ENCODE measurements around the gene AAK1.

DNA sequence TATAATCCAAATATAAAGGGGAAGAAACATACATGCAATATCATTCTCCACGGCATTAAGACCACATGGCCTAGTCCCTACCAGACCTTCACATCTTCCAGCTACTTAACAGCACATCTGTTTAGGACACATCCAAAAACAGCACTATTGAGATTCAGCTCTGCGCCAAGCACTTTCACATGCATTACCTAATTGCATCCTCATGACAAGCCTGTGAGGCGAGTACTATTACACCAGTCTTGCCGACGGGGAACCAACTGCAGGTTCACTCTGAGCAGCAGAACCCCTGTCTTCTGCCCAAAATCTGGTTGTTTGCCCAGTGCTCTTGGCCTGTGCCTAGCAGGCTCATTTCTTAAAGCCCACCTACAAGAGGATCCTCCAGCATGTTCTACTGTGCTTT lies 66.7 kb downstream of the AAK1 start:
- TF ChIP-seq, protein P1, sequence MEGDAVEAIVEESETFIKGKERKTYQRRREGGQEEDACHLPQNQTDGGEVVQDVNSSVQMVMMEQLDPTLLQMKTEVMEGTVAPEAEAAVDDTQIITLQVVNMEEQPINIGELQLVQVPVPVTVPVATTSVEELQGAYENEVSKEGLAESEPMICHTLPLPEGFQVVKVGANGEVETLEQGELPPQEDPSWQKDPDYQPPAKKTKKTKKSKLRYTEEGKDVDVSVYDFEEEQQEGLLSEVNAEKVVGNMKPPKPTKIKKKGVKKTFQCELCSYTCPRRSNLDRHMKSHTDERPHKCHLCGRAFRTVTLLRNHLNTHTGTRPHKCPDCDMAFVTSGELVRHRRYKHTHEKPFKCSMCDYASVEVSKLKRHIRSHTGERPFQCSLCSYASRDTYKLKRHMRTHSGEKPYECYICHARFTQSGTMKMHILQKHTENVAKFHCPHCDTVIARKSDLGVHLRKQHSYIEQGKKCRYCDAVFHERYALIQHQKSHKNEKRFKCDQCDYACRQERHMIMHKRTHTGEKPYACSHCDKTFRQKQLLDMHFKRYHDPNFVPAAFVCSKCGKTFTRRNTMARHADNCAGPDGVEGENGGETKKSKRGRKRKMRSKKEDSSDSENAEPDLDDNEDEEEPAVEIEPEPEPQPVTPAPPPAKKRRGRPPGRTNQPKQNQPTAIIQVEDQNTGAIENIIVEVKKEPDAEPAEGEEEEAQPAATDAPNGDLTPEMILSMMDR (IDR thresholded peaks at IDR 0.05; ENCODE audit: insufficient read depth, low read length, poor library complexity, severe bottlenecking) = no peak
- no peak for TF ChIP-seq EZH2phosphoT487 (conservative IDR thresholded peaks at IDR 0.05; ENCODE audit: low read length)
